Neural cell (in vitro differentiated cells): Measurements from ENCODE around the gene ZNF214. TPM values are rescaled to one million over a fixed set of nuclear protein-coding genes. Genes with fewer than 3 reads are reported as not detected.
"Not testable (repeated sequence)": the region's sequence is repeated elsewhere in the genome, so short reads cannot be mapped to it uniquely, and the experiment has no call there.

Experiments used
- H2AFZ ChIP-seq: fragments of 200-600, 300-800 bp; sonication (generic), shearing (Covaris generic); 2 replicates; pipeline ENCODE4 v1.6.0; 2014; ENCODE audit warnings: low read depth, mild to moderate bottlenecking, antibody characterized with exemption, low read length, moderate library complexity
- H3F3A ChIP-seq: fragments of 200-600 bp; shearing (Covaris generic); 2 replicates; pipeline ENCODE4 v1.6.1; 2016; ENCODE audit warnings: mild to moderate bottlenecking, moderate library complexity, mixed read lengths, antibody characterized with exemption, low read length; ENCODE audit not compliant: insufficient read depth, poor library complexity, severe bottlenecking
- H3K27ac ChIP-seq: fragments of 200-600, 300-800 bp; sonication (generic), shearing (Covaris generic); 2 replicates; pipeline ENCODE4 v1.5.1; 2014; ENCODE audit warnings: mild to moderate bottlenecking, low read length, moderate library complexity
- H3K27me3 ChIP-seq: fragments of 300-800, 200-600 bp; sonication (generic), shearing (Covaris generic); 2 replicates; pipeline ENCODE4 v1.6.0; 2014; ENCODE audit warnings: mild to moderate bottlenecking, low read depth, low read length, moderate library complexity; ENCODE audit not compliant: insufficient read depth
- H3K36me3 ChIP-seq: fragments of 300-800, 200-600 bp; sonication (generic), shearing (Covaris generic); 2 replicates; pipeline ENCODE4 v1.5.1; 2014; ENCODE audit warnings: mild to moderate bottlenecking, antibody characterized with exemption, low read length, moderate library complexity; ENCODE audit not compliant: insufficient read depth
- H3K4me2 ChIP-seq: fragments of 300-800, 200-600 bp; sonication (generic), shearing (Covaris generic); 2 replicates; pipeline ENCODE4 v1.6.0; 2014; ENCODE audit warnings: mild to moderate bottlenecking, low read length
- H3K4me3 ChIP-seq: fragments of 300-800, 200-600 bp; sonication (generic), shearing (Covaris generic); 2 replicates; pipeline ENCODE4 v1.5.1; 2014; ENCODE audit warnings: mild to moderate bottlenecking, low read length, moderate library complexity
- H3K79me2 ChIP-seq: fragments of 200-600 bp; shearing (Covaris generic); replicated peaks from 2 replicates; pipeline ENCODE4 v1.6.0; 2014; ENCODE audit warnings: mild to moderate bottlenecking, low read length, moderate library complexity; ENCODE audit not compliant: insufficient read depth
- H3K9ac ChIP-seq: fragments of 300-800, 200-600 bp; sonication (generic), shearing (Covaris generic); 2 replicates; pipeline ENCODE4 v1.6.1; 2016; ENCODE audit warnings: mild to moderate bottlenecking, low read length, mixed read lengths
- H3K9me2 ChIP-seq: fragments of 200-600 bp; shearing (Covaris generic); 2 replicates; pipeline ENCODE4 v1.6.1; 2016; ENCODE audit warnings: mild to moderate bottlenecking, low read length, mixed read lengths; ENCODE audit not compliant: insufficient read depth
- H3K9me3 ChIP-seq: fragments of 200-600, 300-800 bp; sonication (generic), shearing (Covaris generic); 2 replicates; pipeline ENCODE4 v1.6.1; 2016; ENCODE audit warnings: mild to moderate bottlenecking, mixed run types, low read length, moderate library complexity, mixed read lengths
- H4K20me1 ChIP-seq: fragments of 200-600 bp; shearing (Covaris generic); 2 replicates; pipeline ENCODE4 v1.6.1; 2016; ENCODE audit warnings: mild to moderate bottlenecking, mixed run types; ENCODE audit not compliant: insufficient read depth
- CTCF ChIP-seq: fragments of 450-650 bp; IDR thresholded peaks from 2 replicates; pipeline ENCODE4 v1.5.1; 2014; ENCODE audit warnings: antibody characterized with exemption, mild to moderate bottlenecking, moderate library complexity; ENCODE audit not compliant: poor library complexity, severe bottlenecking
- EP300 ChIP-seq: fragments of 450-650 bp; conservative IDR thresholded peaks from 2 replicates; pipeline ENCODE4 v1.6.1; 2014; ENCODE audit warnings: antibody characterized with exemption, mild to moderate bottlenecking, moderate library complexity; ENCODE audit not compliant: poor library complexity, severe bottlenecking
- EZH2 ChIP-seq: fragments of 200-600, 300-800 bp; shearing (Covaris generic), sonication (generic); IDR thresholded peaks from 2 replicates; pipeline ENCODE4 v1.6.1; 2014; ENCODE audit warnings: antibody characterized with exemption, low read length, borderline replicate concordance, mild to moderate bottlenecking; ENCODE audit not compliant: insufficient read depth, poor library complexity, severe bottlenecking
- MXI1 ChIP-seq: fragments of 450-650 bp; conservative IDR thresholded peaks from 2 replicates; pipeline ENCODE4 v1.6.1; 2014; ENCODE audit warnings: antibody characterized with exemption, mild to moderate bottlenecking; ENCODE audit not compliant: poor library complexity, severe bottlenecking
- POLR2AphosphoS5 ChIP-seq: IDR thresholded peaks from 2 replicates; pipeline ENCODE4 v1.6.1; 2012
- RAD21 ChIP-seq: fragments of 450-650 bp; conservative IDR thresholded peaks from 2 replicates; pipeline ENCODE4 v1.6.1; 2014; ENCODE audit warnings: antibody characterized with exemption, mild to moderate bottlenecking, moderate library complexity
- REST ChIP-seq: IDR thresholded peaks from 2 replicates; pipeline ENCODE4 v1.6.1; 2012; ENCODE audit warnings: borderline replicate concordance
- SMC3 ChIP-seq: fragments of 450-650 bp; conservative IDR thresholded peaks from 2 replicates; pipeline ENCODE4 v1.6.1; 2014; ENCODE audit warnings: antibody characterized with exemption, mild to moderate bottlenecking, moderate library complexity; ENCODE audit not compliant: poor library complexity
- TAF1 ChIP-seq: IDR thresholded peaks from 2 replicates; pipeline ENCODE4 v1.6.1; 2012; ENCODE audit warnings: low read depth
- polyA plus RNA-seq: library from polyadenylated mRNA; depleted of rRNA; stranded (reverse); fragments of >200 nt; gene quantifications from 2 replicates; pipeline ENCODE4 v1.2.3, GENCODE V29; 2014

ZNF214 gene
- polyA plus RNA-seq, 1 donor from 2014 or later: 6.9 TPM

GRCh38 chr11:6962673-6963072, 57.5 kb downstream of the ZNF214 start:
- no peaks in the 10 kb centered on the region for H3K36me3 ChIP-seq
- H3K4me3 ChIP-seq: no peak overlapping the region
- H2AFZ ChIP-seq: no peak overlapping the region
- TF ChIP-seq CTCF (no peak), RAD21 (no peak), TAF1 (no peak), SMC3 (no peak), EZH2 (no peak), POLR2AphosphoS5 (no peak), MXI1 (no peak), EP300 (no peak), REST (no peak)
- no peaks in the 10 kb centered on the region for H4K20me1 ChIP-seq
- H3K4me2 ChIP-seq: no peak overlapping the region
- H3K9ac ChIP-seq: no peak overlapping the region
- H3K79me2 ChIP-seq: no peaks in the 10 kb centered on the region
- H3F3A ChIP-seq: no peaks in the 10 kb centered on the region
- H3K9me3 ChIP-seq: no peaks in the 10 kb centered on the region
- no peaks in the 10 kb centered on the region for H3K9me2 ChIP-seq
- H3K27me3 ChIP-seq: no peaks in the 10 kb centered on the region
- H3K27ac ChIP-seq: no peak overlapping the region

GRCh38 chr11:6962141-6962540, 58.0 kb downstream of the ZNF214 start:
- no peaks in the 10 kb centered on the region for H3K9me2 ChIP-seq
- H3K36me3 ChIP-seq: no peaks in the 10 kb centered on the region
- no peaks in the 10 kb centered on the region for H3K9me3 ChIP-seq
- H2AFZ ChIP-seq: no peak overlapping the region
- no peaks in the 10 kb centered on the region for H3K27me3 ChIP-seq
- H3K4me3 ChIP-seq: no peak overlapping the region
- no peak overlapping the region for H3K4me2 ChIP-seq
- H3K9ac ChIP-seq: no peak overlapping the region
- H3F3A ChIP-seq: no peaks in the 10 kb centered on the region
- H3K27ac ChIP-seq: no peak overlapping the region
- H3K79me2 ChIP-seq: no peaks in the 10 kb centered on the region
- H4K20me1 ChIP-seq: no peaks in the 10 kb centered on the region
- TF ChIP-seq MXI1 (no peak), EP300 (no peak), CTCF (no peak), RAD21 (no peak), TAF1 (no peak), REST (no peak), EZH2 (no peak), SMC3 (no peak), POLR2AphosphoS5 (no peak)

GRCh38 chr11:6954248-6954647, 65.9 kb downstream of the ZNF214 start:
- H3K27ac ChIP-seq, H4K20me1 ChIP-seq, H3F3A ChIP-seq, H3K4me2 ChIP-seq, H3K27me3 ChIP-seq, H3K36me3 ChIP-seq, H3K4me3 ChIP-seq, H3K79me2 ChIP-seq, H3K9ac ChIP-seq, H2AFZ ChIP-seq, H3K9me3 ChIP-seq, H3K9me2 ChIP-seq: not testable (repeated sequence)
